CD4-positive, CD25-positive, alpha-beta regulatory T cell (primary cell): Measurements from ENCODE around the gene RRP9. TPM values are rescaled to one million over a fixed set of nuclear protein-coding genes. Genes with fewer than 3 reads are reported as not detected.
"Not testable (repeated sequence)": the region's sequence is repeated elsewhere in the genome, so short reads cannot be mapped to it uniquely, and the experiment has no call there.

ENCODE experiments used
- ATAC-seq, 2 donors: fragments of 150-1000 bp; cut with Tn5 transposase; one replicate each; pipeline ENCODE4 v1.10.0; 2021; ENCODE audit warnings: low read depth in 2 of 2, moderate number of reproducible peaks in 2 of 2, moderate library complexity in 1 of 2
- DNase-seq, 3 donors: peaks; one replicate each; pipeline versions ENCODE4 v3.0.0 to v3.0.0-alpha.2; 2012 to 2022; ENCODE audit warnings: mixed read lengths in 1 of 3
- H3K27ac ChIP-seq: one replicate; pipeline ENCODE4 v1.7.0; 2013; ENCODE audit warnings: mild to moderate bottlenecking, low read length; ENCODE audit not compliant: insufficient read depth, poor library complexity, severe bottlenecking
- H3K27me3 ChIP-seq: one replicate; pipeline ENCODE4 v1.7.0; 2013; ENCODE audit warnings: low read length; ENCODE audit not compliant: control insufficient read depth, insufficient read depth
- H3K36me3 ChIP-seq: one replicate; pipeline ENCODE4 v1.7.0; 2013; ENCODE audit warnings: mild to moderate bottlenecking, low read length, moderate library complexity; ENCODE audit not compliant: control insufficient read depth, insufficient read depth
- H3K4me1 ChIP-seq: 2 replicates; pipeline ENCODE4 v1.7.0; 2013; ENCODE audit warnings: mild to moderate bottlenecking, low read length; ENCODE audit not compliant: insufficient read depth, control insufficient read depth, poor library complexity, severe bottlenecking
- H3K4me3 ChIP-seq: one replicate; pipeline ENCODE4 v1.7.0; 2013; ENCODE audit warnings: low read depth, mild to moderate bottlenecking, low read length, moderate library complexity
- H3K9me3 ChIP-seq, 2 experiments: 1 replicate in 1 of 2; 2 replicates in 1 of 2; pipeline ENCODE4 v1.7.0; 2013; ENCODE audit warnings: low read length in 2 of 2, mild to moderate bottlenecking in 1 of 2, moderate library complexity in 1 of 2; ENCODE audit not compliant: control insufficient read depth in 2 of 2
- H3K27ac Mint-ChIP-seq, 3 donors: one replicate each; pipeline ENCODE4 v1.8.0; 2020 to 2022; ENCODE audit warnings: mild to moderate bottlenecking in 3 of 3, mixed read lengths in 3 of 3, moderate library complexity in 2 of 3
- H3K27me3 Mint-ChIP-seq: one replicate; pipeline ENCODE4 v1.8.0; 2022; ENCODE audit warnings: mild to moderate bottlenecking, mixed read lengths
- H3K36me3 Mint-ChIP-seq: one replicate; pipeline ENCODE4 v1.8.0; 2020; ENCODE audit warnings: mixed read lengths
- H3K4me1 Mint-ChIP-seq, 4 donors: one replicate each; pipeline ENCODE4 v1.8.0; 2020 to 2022; ENCODE audit warnings: mixed read lengths in 4 of 4, mild to moderate bottlenecking in 1 of 4
- H3K4me3 Mint-ChIP-seq, 4 donors: one replicate each; pipeline ENCODE4 v1.8.0; 2020 to 2022; ENCODE audit warnings: mild to moderate bottlenecking in 4 of 4, mixed read lengths in 4 of 4, moderate library complexity in 3 of 4
- H3K9me3 Mint-ChIP-seq, 7 donors: one replicate each; pipeline ENCODE4 v1.8.0; 2020 to 2022; ENCODE audit warnings: mixed read lengths in 7 of 7, mild to moderate bottlenecking in 3 of 7, moderate library complexity in 2 of 7
- polyA plus RNA-seq, 4 donors: library from polyadenylated mRNA; unstranded; fragments of 300-500 nt; fragmentation: Illumina TruSeq; gene quantifications; one replicate each; pipeline ENCODE4 v1.2.3, GENCODE V29; 2021
- total RNA-seq: library from RNA; stranded (reverse); gene quantifications from one replicate; pipeline ENCODE4 v1.2.3, GENCODE V29; 2022

The RRP9 gene
- total and polyA plus RNA-seq, 5 donors from 2014 or later, result 11.2 to 25.4 (median 22.2) TPM

DNA sequence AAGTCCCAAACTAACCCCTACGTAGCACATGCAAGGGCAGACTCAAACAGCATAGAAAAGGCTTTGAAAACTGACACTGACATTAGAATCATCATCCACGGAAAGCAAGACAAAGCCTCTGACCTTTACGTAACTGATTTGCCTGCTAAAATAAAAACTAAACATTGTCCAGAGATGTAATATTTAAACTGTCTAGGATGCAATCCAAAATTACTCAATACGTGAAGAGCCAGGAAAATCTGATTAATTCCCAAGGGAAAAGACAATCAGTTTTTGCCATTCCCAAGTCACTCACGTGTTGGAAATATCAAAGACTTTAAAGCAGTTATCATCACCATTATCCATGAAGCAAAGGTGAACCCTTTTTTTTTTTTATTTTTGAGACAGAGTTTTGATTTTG lies 25.3 kb downstream of the RRP9 start:
- H3K4me1 Mint-ChIP-seq, result no peaks in the 10 kb centered on the region
- H3K4me1 ChIP-seq, result no peaks in the 10 kb centered on the region
- no peaks in the 10 kb centered on the region for H3K36me3 ChIP-seq
- H3K9me3 Mint-ChIP-seq, result no peaks in the 10 kb centered on the region
- H3K4me3 ChIP-seq, result no peak overlapping the region
- peaks cover 21% of the 10 kb centered on the region for H3K27me3 Mint-ChIP-seq
- H3K4me3 Mint-ChIP-seq, result no peak overlapping the region
- no peaks in the 10 kb centered on the region for H3K9me3 ChIP-seq
- H3K27ac ChIP-seq, result no peak overlapping the region
- DNase-seq (no peak), ATAC-seq (no peak)
- H3K27me3 ChIP-seq, result no peaks in the 10 kb centered on the region
- H3K27ac Mint-ChIP-seq, result no peak overlapping the region
- no peaks in the 10 kb centered on the region for H3K36me3 Mint-ChIP-seq

DNA sequence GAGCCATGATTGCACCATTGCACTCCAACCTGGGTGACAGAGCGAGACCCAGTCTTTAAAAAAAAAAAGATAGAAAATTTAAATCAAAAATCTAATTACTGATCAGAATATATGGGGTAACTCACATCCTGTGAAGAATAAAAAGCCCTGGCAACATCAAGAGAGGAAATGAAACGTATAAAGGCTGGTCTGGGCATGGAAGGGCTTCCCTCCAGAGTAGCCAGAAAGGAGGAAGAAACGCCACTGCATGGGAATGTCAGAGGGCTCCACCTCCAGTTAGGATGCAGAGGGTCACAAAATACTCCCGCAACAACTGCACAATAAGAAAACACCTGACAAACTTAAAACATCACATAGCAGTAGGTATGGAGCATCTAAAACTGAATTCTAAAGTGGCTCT lies 33.7 kb downstream of the RRP9 start:
- H3K36me3 ChIP-seq, result no peaks in the 10 kb centered on the region
- no peak overlapping the region for H3K27ac ChIP-seq

DNA sequence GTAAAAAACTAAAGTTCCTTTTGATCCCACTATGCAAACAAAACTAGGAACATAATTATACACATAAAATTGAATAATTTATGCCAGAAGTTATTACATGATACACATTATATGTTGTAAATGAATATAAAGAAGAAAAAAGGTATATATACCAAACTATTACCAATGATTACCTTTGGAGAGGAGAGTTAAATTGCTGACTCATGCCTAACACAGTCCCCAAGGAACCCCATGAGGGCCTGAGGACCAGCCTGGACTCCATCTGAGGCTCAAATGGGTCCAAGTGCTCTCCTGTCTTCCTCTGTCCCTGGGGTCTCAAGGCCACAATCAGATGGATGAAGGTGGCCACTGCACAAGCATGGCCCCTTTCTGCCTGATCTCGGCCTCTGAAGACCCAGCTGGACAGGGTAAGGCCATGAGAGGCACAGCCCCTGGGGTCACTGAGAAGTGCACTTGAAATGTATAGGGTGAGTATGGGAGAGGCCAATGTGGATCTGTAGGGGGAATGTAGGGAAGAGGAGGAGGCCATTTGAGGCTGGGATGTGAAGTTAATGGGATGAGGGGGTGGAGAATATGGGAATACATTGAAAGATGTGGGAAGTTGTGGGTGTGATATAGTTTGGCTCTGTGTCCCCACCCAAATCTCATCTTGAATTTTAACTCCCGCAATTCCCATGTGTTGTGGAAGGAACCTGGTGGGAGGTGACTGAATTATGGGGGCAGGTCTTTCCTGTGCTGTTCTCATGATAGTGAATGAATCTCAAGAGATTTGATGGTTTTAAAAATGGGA lies 37.5 kb downstream of the RRP9 start:
- Histone ChIP-seq H3K27me3 (no peaks in the 10 kb centered on the region), H3K4me1 (no peaks in the 10 kb centered on the region), H3K27ac (no peak overlapping the region), H3K4me3 (no peak overlapping the region), H3K36me3 (no peaks in the 10 kb centered on the region), H3K9me3 (peaks cover 0 to 6% of the 10 kb centered on the region in 2 experiments)
- peak overlapping the region in 1 of 3 donors; percentile 1 for H3K27ac Mint-ChIP-seq
- H3K36me3 Mint-ChIP-seq, result peaks cover 6% of the 10 kb centered on the region
- H3K27me3 Mint-ChIP-seq, result peaks cover 31% of the 10 kb centered on the region
- peaks cover 0 to 5% (median 0%) of the 10 kb centered on the region in 4 donors for H3K4me1 Mint-ChIP-seq
- H3K4me3 Mint-ChIP-seq, result no peak overlapping the region
- DNase-seq (no peak), ATAC-seq (no peak)
- peaks cover 0 to 35% (median 2%) of the 10 kb centered on the region in 7 donors for H3K9me3 Mint-ChIP-seq

More for the DNA sequence above, 33.7 kb downstream of the RRP9 start:
- no peak overlapping the region for H3K4me3 ChIP-seq
- ATAC-seq (no peak), DNase-seq (no peak)
- Mint-ChIP-seq H3K36me3 (peaks cover 6% of the 10 kb centered on the region), H3K9me3 (peaks cover 0 to 39% (median 3%) of the 10 kb centered on the region in 7 donors), H3K4me1 (no peaks in the 10 kb centered on the region), H3K4me3 (no peak overlapping the region), H3K27ac (no peak overlapping the region), H3K27me3 (peaks cover 10% of the 10 kb centered on the region)
- peaks cover 0 to 6% of the 10 kb centered on the region in 2 experiments for H3K9me3 ChIP-seq
- H3K27me3 ChIP-seq, result no peaks in the 10 kb centered on the region
- H3K4me1 ChIP-seq, result no peaks in the 10 kb centered on the region

DNA sequence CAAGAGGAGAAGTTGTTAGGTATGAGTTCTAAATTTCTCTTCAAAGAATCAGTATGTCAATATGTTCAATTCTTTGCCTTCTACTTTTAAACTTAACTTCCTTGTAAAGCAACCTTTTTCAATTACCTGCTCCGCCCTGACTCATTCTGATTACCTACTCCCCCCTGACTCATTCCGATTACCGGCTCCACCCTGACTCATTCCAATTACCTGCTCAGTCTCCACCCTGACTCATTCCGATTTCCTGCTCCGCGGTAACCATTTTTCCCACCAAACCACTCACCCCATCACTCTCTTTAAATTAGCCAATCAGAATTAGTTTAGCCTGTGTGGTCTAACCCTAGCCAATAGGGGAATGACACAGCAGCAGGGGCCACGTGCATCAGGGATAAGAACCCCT lies 39.3 kb downstream of the RRP9 start:
- not testable (repeated sequence) for ATAC-seq, H3K36me3 Mint-ChIP-seq, H3K4me1 ChIP-seq, H3K27ac ChIP-seq, H3K36me3 ChIP-seq, H3K4me1 Mint-ChIP-seq, H3K27ac Mint-ChIP-seq, H3K27me3 ChIP-seq, H3K9me3 ChIP-seq, H3K4me3 ChIP-seq, H3K4me3 Mint-ChIP-seq
- peak in 1 of 3 donors; percentile 1 for DNase-seq
- peaks cover 0 to 23% (median 3%) of the 10 kb centered on the region in 7 donors for H3K9me3 Mint-ChIP-seq
- H3K27me3 Mint-ChIP-seq, result peaks cover 48% of the 10 kb centered on the region

DNA sequence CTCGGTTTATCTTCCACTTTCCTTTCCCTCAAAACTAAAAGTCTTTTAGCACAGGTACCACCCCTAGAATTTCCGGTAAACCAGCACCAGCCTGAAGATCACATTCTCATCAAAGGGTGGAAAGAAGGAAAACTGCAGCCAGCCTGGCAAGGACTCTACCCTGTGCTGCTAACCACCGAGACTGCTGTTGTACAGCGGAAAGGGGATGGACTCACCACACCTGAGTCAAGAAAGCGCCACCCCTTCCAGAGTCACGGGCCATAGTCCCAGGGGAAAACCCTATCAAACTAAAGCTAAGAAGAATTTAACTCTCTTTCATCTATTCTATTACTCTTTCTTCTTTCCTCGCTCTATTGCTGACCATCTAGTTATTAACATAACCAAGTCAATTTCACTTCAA lies 41.7 kb downstream of the RRP9 start:
- H3K9me3 Mint-ChIP-seq, H3K4me3 ChIP-seq, H3K4me1 ChIP-seq, H3K36me3 Mint-ChIP-seq, H3K36me3 ChIP-seq, H3K4me1 Mint-ChIP-seq, H3K4me3 Mint-ChIP-seq, DNase-seq, H3K27me3 ChIP-seq, H3K27ac Mint-ChIP-seq, ATAC-seq, H3K9me3 ChIP-seq, H3K27ac ChIP-seq: not testable (repeated sequence)
- peaks cover 50% of the 10 kb centered on the region for H3K27me3 Mint-ChIP-seq

DNA sequence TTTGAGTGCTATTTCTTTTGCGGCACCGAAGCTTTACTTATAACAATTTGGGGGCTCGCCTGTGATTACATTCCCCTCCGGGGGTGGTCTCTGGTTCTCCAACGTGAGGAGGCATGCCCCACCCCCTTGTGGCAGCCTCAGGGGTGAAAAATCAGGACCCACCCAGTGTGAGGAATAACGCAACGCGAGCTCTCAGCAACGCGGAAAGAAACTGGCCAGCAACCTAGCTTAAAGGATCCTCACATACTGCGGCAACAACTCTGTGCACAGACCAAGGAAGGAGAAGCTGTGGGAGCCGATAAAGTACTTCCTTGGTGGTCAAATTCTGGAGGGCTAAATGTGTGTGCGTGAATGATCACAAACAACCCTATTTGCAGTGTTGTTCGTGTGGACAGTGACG lies 44.3 kb downstream of the RRP9 start:
- Histone ChIP-seq H3K27me3 (no peaks in the 10 kb centered on the region), H3K9me3 (no peaks in the 10 kb centered on the region), H3K27ac (no peak overlapping the region), H3K4me3 (no peak overlapping the region), H3K36me3 (no peaks in the 10 kb centered on the region), H3K4me1 (no peaks in the 10 kb centered on the region)
- Mint-ChIP-seq H3K27ac (no peak overlapping the region), H3K36me3 (no peaks in the 10 kb centered on the region), H3K4me1 (peaks cover 0 to 3% (median 0%) of the 10 kb centered on the region in 4 donors), H3K9me3 (peaks cover 0 to 3% (median 0%) of the 10 kb centered on the region in 7 donors), H3K27me3 (peaks cover 46% of the 10 kb centered on the region), H3K4me3 (no peak overlapping the region)
- DNase-seq (no peak), ATAC-seq (no peak)

DNA sequence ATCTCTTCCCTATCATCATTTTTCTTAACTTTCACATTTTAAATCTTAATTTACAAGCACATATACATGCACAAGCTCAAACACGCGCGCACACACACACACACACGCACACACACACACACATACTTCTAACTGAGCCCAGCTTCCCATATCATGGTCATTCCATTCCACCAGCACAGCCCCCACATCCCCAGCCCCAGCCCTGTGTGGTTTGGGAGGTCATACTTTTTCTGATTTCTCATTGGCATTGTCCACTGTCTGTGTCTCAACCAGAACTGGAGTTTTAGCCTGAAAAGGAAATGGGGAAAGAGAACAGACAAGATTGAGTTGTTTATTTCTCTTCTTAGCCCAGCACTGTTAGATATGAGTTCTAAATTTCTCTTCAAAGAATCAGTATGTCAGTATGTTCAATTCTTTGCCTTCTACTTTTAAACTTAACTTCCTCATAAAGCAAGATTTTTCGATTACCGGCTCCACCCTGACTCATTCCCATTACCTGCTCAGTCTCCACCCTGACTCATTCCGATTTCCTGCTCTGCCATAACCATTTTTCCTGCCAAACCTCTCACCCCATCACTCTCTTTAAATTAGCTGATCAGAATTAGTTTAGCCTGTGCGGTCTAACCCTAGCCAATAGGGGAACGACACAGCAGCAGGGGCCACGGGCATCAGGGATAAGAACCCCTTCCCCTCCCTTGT lies 44.9 kb downstream of the RRP9 start:
- Histone ChIP-seq H3K27ac (no peak overlapping the region), H3K4me1 (no peaks in the 10 kb centered on the region), H3K4me3 (no peak overlapping the region), H3K27me3 (no peaks in the 10 kb centered on the region), H3K9me3 (no peaks in the 10 kb centered on the region), H3K36me3 (no peaks in the 10 kb centered on the region)
- Mint-ChIP-seq H3K9me3 (peaks cover 0 to 3% (median 0%) of the 10 kb centered on the region in 7 donors), H3K27ac (no peak overlapping the region), H3K4me1 (peaks cover 0 to 2% (median 0%) of the 10 kb centered on the region in 4 donors), H3K27me3 (peaks cover 46% of the 10 kb centered on the region), H3K4me3 (no peak overlapping the region), H3K36me3 (no peaks in the 10 kb centered on the region)
- ATAC-seq (no peak), DNase-seq (no peak)
